Naive thymus-derived CD4-positive, alpha-beta T cell (primary cell): Measurements from ENCODE around the gene RPS2. TPM values are rescaled to one million over a fixed set of nuclear protein-coding genes. Genes with fewer than 3 reads are reported as not detected.
A peak's percentile ranks its signal among the peaks of the same experiment; 100 is the strongest.

Experiments
- ATAC-seq: fragments of 150-1000 bp; cut with Tn5 transposase; 2 replicates; pipeline ENCODE4 v1.10.0; 2021; ENCODE audit warnings: mild to moderate bottlenecking, moderate library complexity
- CTCF ChIA-PET: fragments of 350-600 bp; sonication (Branson Sonifier 250); formaldehyde crosslinking; loops from one replicate; lab custom pipeline; 2021; ENCODE audit warnings: antibody characterized with exemption; lab: Charles Lee
- POLR2A ChIA-PET: fragments of 350-600 bp; sonication (Branson Sonifier 250); formaldehyde crosslinking; loops from one replicate; lab custom pipeline; 2021; ENCODE audit warnings: antibody characterized with exemption, inconsistent platforms; lab: Charles Lee
- DNase-seq, 9 donors: peaks; one replicate each; pipeline versions ENCODE4 v3.0.0 to v3.0.0-alpha.2; 2020 to 2022; ENCODE audit warnings: mixed read lengths in 1 of 9
- H3K27ac ChIP-seq: one replicate; pipeline ENCODE4 v1.7.0; 2013; ENCODE audit warnings: mild to moderate bottlenecking, low read depth, low read length, moderate library complexity
- H3K27me3 ChIP-seq, 2 donors: one replicate each; pipeline ENCODE4 v1.7.0; 2013; ENCODE audit warnings: low read length in 2 of 2, mild to moderate bottlenecking in 2 of 2, moderate library complexity in 2 of 2; ENCODE audit not compliant: control insufficient read depth in 2 of 2, insufficient read depth in 2 of 2
- H3K36me3 ChIP-seq, 3 experiments: 1 replicate in 2 of 3; 2 replicates in 1 of 3; pipeline ENCODE4 v1.7.0; 2013; ENCODE audit warnings: low read length in 3 of 3, mild to moderate bottlenecking in 3 of 3, moderate library complexity in 1 of 3; ENCODE audit not compliant: insufficient read depth in 3 of 3, control insufficient read depth in 2 of 3
- H3K4me1 ChIP-seq, 2 donors: one replicate each; pipeline ENCODE4 v1.7.0; 2013; ENCODE audit warnings: low read length in 2 of 2, mild to moderate bottlenecking in 2 of 2, moderate library complexity in 1 of 2; ENCODE audit not compliant: control insufficient read depth in 2 of 2, insufficient read depth in 2 of 2
- H3K4me3 ChIP-seq: 2 replicates; pipeline ENCODE4 v1.7.0; 2013; ENCODE audit warnings: mild to moderate bottlenecking, low read length
- H3K9me3 ChIP-seq, 3 experiments: 1 replicate in 2 of 3; 2 replicates in 1 of 3; pipeline ENCODE4 v1.7.0; 2013; ENCODE audit warnings: low read length in 3 of 3; ENCODE audit not compliant: control insufficient read depth in 2 of 3
- H3K27ac Mint-ChIP-seq, 9 donors: one replicate each; pipeline ENCODE4 v1.8.0; 2020 to 2022; ENCODE audit warnings: mixed read lengths in 9 of 9, mild to moderate bottlenecking in 8 of 9, moderate library complexity in 5 of 9, inconsistent platforms in 2 of 9
- H3K27me3 Mint-ChIP-seq, 5 donors: one replicate each; pipeline ENCODE4 v1.8.0; 2021 to 2022; ENCODE audit warnings: mixed read lengths in 5 of 5, mild to moderate bottlenecking in 1 of 5
- H3K36me3 Mint-ChIP-seq, 5 donors: one replicate each; pipeline ENCODE4 v1.8.0; 2020 to 2022; ENCODE audit warnings: mixed read lengths in 5 of 5, mild to moderate bottlenecking in 3 of 5, inconsistent platforms in 1 of 5
- H3K4me1 Mint-ChIP-seq, 7 donors: one replicate each; pipeline ENCODE4 v1.8.0; 2020 to 2022; ENCODE audit warnings: mixed read lengths in 7 of 7, mild to moderate bottlenecking in 3 of 7, inconsistent platforms in 1 of 7
- H3K4me3 Mint-ChIP-seq, 10 donors: one replicate each; pipeline ENCODE4 v1.8.0; 2020 to 2022; ENCODE audit warnings: mild to moderate bottlenecking in 10 of 10, mixed read lengths in 10 of 10, moderate library complexity in 6 of 10, inconsistent platforms in 2 of 10
- H3K9me3 Mint-ChIP-seq, 11 donors: one replicate each; pipeline ENCODE4 v1.8.0; 2020 to 2022; ENCODE audit warnings: mixed read lengths in 11 of 11, mild to moderate bottlenecking in 4 of 11, inconsistent platforms in 1 of 11, moderate library complexity in 1 of 11
- intact Hi-C, 2 donors: fragments of 100-400 bp; cut with micrococcal nuclease; formaldehyde crosslinking; loops; one replicate each; pipeline ENCODE4 v1.15.1; 2023
- polyA plus RNA-seq, 2 donors: library from polyadenylated mRNA; unstranded; fragments of 300-500 nt; fragmentation: Illumina TruSeq; gene quantifications; one replicate each; pipeline ENCODE4 v1.2.3, GENCODE V29; 2021
- total RNA-seq, 6 experiments: library from RNA in 5 of 6; stranded (reverse) in 5 of 6; gene quantifications; 1 replicate in 5 of 6; 2 replicates in 1 of 6; pipeline ENCODE4 v1.2.3 and lab custom pipeline; 2021 to 2026

RPS2 gene
- total and polyA plus RNA-seq, 7 experiments from 2014 or later = 2,562 to 7,254 (median 3,209) TPM

GRCh38 chr16:1980770-1981087 is 16.1 kb upstream of the RPS2 start:
- ATAC-seq = no peak
- peaks cover 0 to 3% of the 10 kb centered on the region in 2 donors for H3K27me3 ChIP-seq
- no peak overlapping the region for H3K27ac Mint-ChIP-seq
- peaks cover 0 to 12% (median 7%) of the 10 kb centered on the region in 5 donors for H3K36me3 Mint-ChIP-seq
- peaks cover 0 to 35% (median 0%) of the 10 kb centered on the region in 3 experiments for H3K36me3 ChIP-seq
- intact Hi-C loops = no loop called here
- H3K9me3 Mint-ChIP-seq = no peaks in the 10 kb centered on the region
- H3K27me3 Mint-ChIP-seq = peaks cover 0 to 32% (median 8%) of the 10 kb centered on the region in 5 donors
- peaks cover 0 to 13% of the 10 kb centered on the region in 2 donors for H3K4me1 ChIP-seq
- ChIA-PET CTCF (no interaction called here), POLR2A (interaction anchor here (0.9 to 11.4 kb wide), 5 partner anchors 9 to 174 kb away, joined by 4 to 61 read pairs (median 16); partner anchors contain the start of genes RPS2 and TBL3)
- H3K9me3 ChIP-seq = no peaks in the 10 kb centered on the region
- no peak overlapping the region for H3K4me3 ChIP-seq
- no peak overlapping the region for H3K4me3 Mint-ChIP-seq
- H3K4me1 Mint-ChIP-seq = peaks cover 0 to 24% (median 14%) of the 10 kb centered on the region in 7 donors
- H3K27ac ChIP-seq = no peak overlapping the region
- DNase-seq = no peak

GRCh38 chr16:1980030-1980769 is 15.6 kb upstream of the RPS2 start:
- Mint-ChIP-seq H3K9me3 (no peaks in the 10 kb centered on the region), H3K4me3 (peak overlapping the region in 1 of 10 donors; percentile 28), H3K36me3 (peaks cover 0 to 16% (median 7%) of the 10 kb centered on the region in 5 donors), H3K27ac (no peak overlapping the region), H3K4me1 (peaks cover 0 to 19% (median 13%) of the 10 kb centered on the region in 7 donors), H3K27me3 (peaks cover 0 to 32% (median 8%) of the 10 kb centered on the region in 5 donors)
- ChIA-PET CTCF (no interaction called here), POLR2A (interaction anchor here (0.9 to 11.4 kb wide), 4 partner anchors 9 to 175 kb away, joined by 4 to 61 read pairs (median 16); partner anchors contain the start of genes RPS2 and TBL3)
- ATAC-seq = no peak
- Histone ChIP-seq H3K4me1 (peaks cover 0 to 13% of the 10 kb centered on the region in 2 donors), H3K36me3 (peaks cover 0 to 37% (median 0%) of the 10 kb centered on the region in 3 experiments), H3K27ac (no peak overlapping the region), H3K27me3 (peaks cover 0 to 3% of the 10 kb centered on the region in 2 donors), H3K9me3 (no peaks in the 10 kb centered on the region), H3K4me3 (no peak overlapping the region)
- DNase-seq = no peak
- intact Hi-C loops = no loop called here

- H3K27me3 Mint-ChIP-seq = peaks cover 0 to 32% (median 8%) of the 10 kb centered on the region in 5 donors
- no peak for DNase-seq
- Histone ChIP-seq H3K36me3 (peaks cover 0 to 45% (median 0%) of the 10 kb centered on the region in 3 experiments), H3K4me3 (no peak overlapping the region), H3K27ac (no peak overlapping the region), H3K9me3 (no peaks in the 10 kb centered on the region), H3K27me3 (peaks cover 0 to 3% of the 10 kb centered on the region in 2 donors), H3K4me1 (peaks cover 0 to 6% of the 10 kb centered on the region in 2 donors)
- peak overlapping the region in 1 of 10 donors; percentile 28 for H3K4me3 Mint-ChIP-seq
- ChIA-PET CTCF (no interaction called here), POLR2A (interaction anchor here (0.6 to 11.4 kb wide), 3 partner anchors 16 to 573 kb away, joined by 3 to 61 read pairs (median 8); partner anchors contain the start of genes RPS2 and TRAF7)
- H3K27ac Mint-ChIP-seq = no peak overlapping the region
- peak; percentile 12 for ATAC-seq
- peaks cover 0 to 22% (median 7%) of the 10 kb centered on the region in 5 donors for H3K36me3 Mint-ChIP-seq
- H3K4me1 Mint-ChIP-seq = peaks cover 0 to 16% (median 8%) of the 10 kb centered on the region in 7 donors
- intact Hi-C loops = no loop called here
- H3K9me3 Mint-ChIP-seq = no peaks in the 10 kb centered on the region
Observed at GRCh38 chr16:1979271-1980029, 14.8 kb upstream of the RPS2 start.

GRCh38 chr16:1978476-1979120 is 14.0 kb upstream of the RPS2 start:
- POLR2A ChIA-PET = interaction anchor here (0.6 to 11.4 kb wide), 3 partner anchors 15 to 572 kb away, joined by 3 to 61 read pairs (median 8); partner anchors contain the start of genes RPS2 and TRAF7
- H3K9me3 Mint-ChIP-seq = no peaks in the 10 kb centered on the region

GRCh38 chr16:1977875-1978268 is 13.2 kb upstream of the RPS2 start:
- Histone ChIP-seq H3K4me3 (no peak overlapping the region), H3K27ac (no peak overlapping the region), H3K4me1 (peaks cover 1 to 3% of the 10 kb centered on the region in 2 donors), H3K9me3 (no peaks in the 10 kb centered on the region), H3K27me3 (peaks cover 0 to 3% of the 10 kb centered on the region in 2 donors), H3K36me3 (peaks cover 0 to 50% (median 0%) of the 10 kb centered on the region in 3 experiments)
- ATAC-seq (no peak), DNase-seq (no peak)
- H3K27ac Mint-ChIP-seq = no peak overlapping the region
- H3K4me3 Mint-ChIP-seq = peak overlapping the region in 1 of 10 donors; percentile 52
- ChIA-PET POLR2A (interaction anchor here (2.1 to 11.4 kb wide), 2 partner anchors 14 to 177 kb away, joined by 8 to 61 read pairs; partner anchors contain the start of genes RPS2 and TRAF7), CTCF (interaction anchor here (1.6 kb wide), 1 partner anchor 163 kb away, joined by 5 read pairs; no protein-coding TSS in a partner anchor)
- no peaks in the 10 kb centered on the region for H3K9me3 Mint-ChIP-seq
- peaks cover 2 to 16% (median 5%) of the 10 kb centered on the region in 7 donors for H3K4me1 Mint-ChIP-seq
- intact Hi-C loops = no loop called here
- peaks cover 0 to 27% (median 6%) of the 10 kb centered on the region in 5 donors for H3K27me3 Mint-ChIP-seq
- peaks cover 0 to 22% (median 7%) of the 10 kb centered on the region in 5 donors for H3K36me3 Mint-ChIP-seq

More at GRCh38 chr16:1978476-1979120, 14.0 kb upstream of the RPS2 start:
- no peak overlapping the region for H3K4me3 Mint-ChIP-seq
- intact Hi-C loops = no loop called here
- H3K27ac Mint-ChIP-seq = no peak overlapping the region
- H3K27me3 ChIP-seq = peaks cover 0 to 3% of the 10 kb centered on the region in 2 donors
- H3K27ac ChIP-seq = no peak overlapping the region
- H3K4me1 Mint-ChIP-seq = peaks cover 0 to 16% (median 8%) of the 10 kb centered on the region in 7 donors
- H3K4me3 ChIP-seq = no peak overlapping the region
- peaks cover 0 to 22% (median 7%) of the 10 kb centered on the region in 5 donors for H3K36me3 Mint-ChIP-seq
- DNase-seq (no peak), ATAC-seq (no peak)
- CTCF ChIA-PET = interaction anchor here (1.6 kb wide), 1 partner anchor 162 kb away, joined by 5 read pairs; no protein-coding TSS in a partner anchor
- peaks cover 0 to 6% of the 10 kb centered on the region in 2 donors for H3K4me1 ChIP-seq
- H3K9me3 ChIP-seq = no peaks in the 10 kb centered on the region
- peaks cover 0 to 32% (median 8%) of the 10 kb centered on the region in 5 donors for H3K27me3 Mint-ChIP-seq
- peaks cover 0 to 50% (median 0%) of the 10 kb centered on the region in 3 experiments for H3K36me3 ChIP-seq
